K562 (cell line): Measurements from ENCODE around the gene GAK. TPM values are rescaled to one million over a fixed set of nuclear protein-coding genes. Genes with fewer than 3 reads are reported as not detected.
"Not testable (repeated sequence)": the region's sequence is repeated elsewhere in the genome, so short reads cannot be mapped to it uniquely, and the experiment has no call there.

Experiments
- ATAC-seq: fragments of 200-7000 bp; cut with Tn5 transposase; 3 replicates; pipeline ENCODE4 v1.9.1; 2020; ENCODE audit warnings: moderate library complexity
- BruUV-seq: library from RNA; stranded (reverse); fragments of 400-500 nt; replicated peaks from 2 replicates; lab custom pipeline; 2021; lab: Mats Ljungman, UMichigan
- CTCF ChIA-PET: fragments of 300-600 bp; formaldehyde crosslinking; extraction: SDS; loops from one replicate; lab custom pipeline; 2021; ENCODE audit warnings: low intra/inter-chr PET ratio; lab: Yijun Ruan, JAX
- POLR2A ChIA-PET: fragments of 300-600, 350-650 bp; sonication (Branson Sonifier 250); formaldehyde crosslinking; extraction: SDS; loops from one replicate; lab custom pipeline; 2021; ENCODE audit warnings: antibody characterized with exemption, inconsistent platforms; lab: Yijun Ruan, JAX
- DNase-seq, 4 experiments: peaks; one replicate each; pipeline versions ENCODE4 v3.0.0 to v3.0.0-alpha.2; 2011 to 2018; ENCODE audit warnings: low spot score in 3 of 4, mixed read lengths in 3 of 4; ENCODE audit errors: extremely low read depth in 1 of 4
- FAIRE-seq: peaks from 2 replicates; lab custom pipeline; 2011; peaks lifted over from hg19 to GRCh38; lab: Jason Lieb, UNC
- H2AFZ ChIP-seq: 2 replicates; pipeline ENCODE4 v1.6.0; 2011; ENCODE audit warnings: low read depth, low read length, control low read depth, inconsistent platforms
- H3K27ac ChIP-seq: fragments of 200-600 bp; 3 replicates; pipeline ENCODE4 v1.8.0; 2011; ENCODE audit warnings: low read depth, mild to moderate bottlenecking, control low read depth, inconsistent platforms, low read length, moderate library complexity, mixed read lengths; ENCODE audit errors: extremely low read depth
- H3K27me3 ChIP-seq, 2 experiments: fragments of 300-600 bp in 1 of 2; 2 replicates in 1 of 2; 3 replicates in 1 of 2; pipeline versions ENCODE4 v1.6.0 to v1.8.0; 2011; ENCODE audit warnings: inconsistent platforms in 2 of 2, low read length in 2 of 2, mild to moderate bottlenecking in 1 of 2, mixed read lengths in 1 of 2, moderate library complexity in 1 of 2; ENCODE audit not compliant: control insufficient read depth in 2 of 2, insufficient read depth in 2 of 2
- H3K36me3 ChIP-seq: fragments of 300-600 bp; 3 replicates; pipeline ENCODE4 v1.8.0; 2011; ENCODE audit warnings: mild to moderate bottlenecking, low read length, inconsistent platforms; ENCODE audit not compliant: control insufficient read depth, insufficient read depth
- H3K4me1 ChIP-seq, 2 experiments: fragments of 200-600 bp in 1 of 2; replicated peaks in 1 of 2; 2 replicates in 1 of 2; 3 replicates in 1 of 2; pipeline versions ENCODE4 v1.5.1 to v1.8.0; 2011; ENCODE audit warnings: inconsistent platforms in 2 of 2, low read length in 2 of 2, mild to moderate bottlenecking in 1 of 2, mixed read lengths in 1 of 2, moderate library complexity in 1 of 2; ENCODE audit not compliant: control insufficient read depth in 2 of 2, insufficient read depth in 2 of 2
- H3K4me2 ChIP-seq: 2 replicates; pipeline ENCODE4 v1.6.1; 2011; ENCODE audit warnings: low read length, control low read depth, inconsistent platforms, mixed read lengths; ENCODE audit not compliant: insufficient read depth
- H3K4me3 ChIP-seq: fragments of 200-600 bp; sonication (generic), shearing (Covaris generic); 2 replicates; pipeline ENCODE4 v1.5.1; 2016; ENCODE audit warnings: control low read depth, inconsistent platforms
- H3K79me2 ChIP-seq: fragments of 200-600 bp; 3 replicates; pipeline ENCODE4 v1.8.0; 2011; ENCODE audit warnings: low read length, inconsistent platforms; ENCODE audit not compliant: control insufficient read depth, insufficient read depth
- H3K9ac ChIP-seq, 2 experiments: 2 replicates each; pipeline versions ENCODE4 v1.6.0 to v1.6.1; 2011; ENCODE audit warnings: low read depth in 2 of 2, low read length in 2 of 2, control low read depth in 1 of 2, inconsistent platforms in 1 of 2, mild to moderate bottlenecking in 1 of 2, mixed read lengths in 1 of 2; ENCODE audit not compliant: insufficient read depth in 1 of 2
- H3K9me1 ChIP-seq: one replicate; pipeline ENCODE4 v1.6.0; 2011; ENCODE audit warnings: inconsistent platforms, mild to moderate bottlenecking, low read length, moderate library complexity; ENCODE audit not compliant: control insufficient read depth, insufficient read depth
- H3K9me3 ChIP-seq: replicated peaks from 2 replicates; pipeline ENCODE4 v1.5.1; 2011; ENCODE audit warnings: low read depth, low read length, inconsistent platforms; ENCODE audit not compliant: control insufficient read depth, insufficient read depth
- H4K20me1 ChIP-seq: replicated peaks from 2 replicates; pipeline ENCODE4 v1.6.1; 2011; ENCODE audit warnings: low read length, inconsistent platforms, mixed read lengths; ENCODE audit not compliant: control insufficient read depth, insufficient read depth
- ETV1 ChIP-seq: fragments of 450-650 bp; conservative IDR thresholded peaks from 2 replicates; pipeline ENCODE4 v1.6.1; 2016; ENCODE audit warnings: missing genetic modification characterization, control low read depth, low read depth, missing compliant biosample characterization
- RBM39 ChIP-seq: fragments of 200-400 bp; formaldehyde crosslinking; optimal IDR thresholded peaks from 2 replicates; pipeline ENCODE3; 2018; ENCODE audit warnings: low read depth, low read length
- WGBS: fragments of 100-300 bp; shearing (Covaris generic); methylation state at CpG from one replicate; pipeline ENCODE4 v1.1.6; 2016; ENCODE audit warnings: low coverage, mixed read lengths; ENCODE audit not compliant: insufficient coverage; ENCODE audit errors: missing lambda C conversion rate; 5-methylcytosine and 5-hydroxymethylcytosine counted together
- in situ Hi-C: fragments of 300-500 bp; cut with MboI; formaldehyde crosslinking; loops from 4 replicates; pipeline ENCODE4 v1.15.0; 2018; ENCODE audit warnings: inconsistent platforms, mixed read lengths
- intact Hi-C: fragments of 100-400 bp; cut with micrococcal nuclease; formaldehyde crosslinking; loops from 2 replicates; pipeline ENCODE4 v1.14.2; 2022
- polyA plus RNA-seq, 8 experiments: library from polyadenylated mRNA; depleted of rRNA in 4 of 8; stranded (reverse) in 5 of 8; unstranded in 3 of 8; fragments of >200 nt; fragmentation: Nextera tagmentation in 2 of 8; fragmentation: Illumina TruSeq in 1 of 8; extraction: Ambion mirVana in 2 of 8; extraction: Trizol in 1 of 8; gene quantifications; 2 replicates each; pipeline versions ENCODE4 v1.2.1 to v1.2.3, GENCODE V29; 2011 to 2014; ENCODE audit warnings: inconsistent platforms in 1 of 8, missing spikeins in 1 of 8
- total RNA-seq, 7 experiments: library from RNA; depleted of rRNA in 6 of 7; stranded (reverse); fragments of >200 nt in 6 of 7; fragmentation: Illumina TruSeq in 2 of 7; extraction: Trizol in 2 of 7; gene quantifications; 2 replicates each; pipeline versions ENCODE4 v1.2.1 to v1.2.3, GENCODE V29; 2011 to 2021; ENCODE audit warnings: low replicate concordance in 1 of 7
- TF ChIP-seq, protein P1 (sequence below): fragments of 250-450 bp; sonication (Bioruptor Pico); IDR thresholded peaks from 2 replicates; pipeline ENCODE4 v1.5.0; 2022; ENCODE audit warnings: mild to moderate bottlenecking
- TF ChIP-seq, protein P2 (sequence below): fragments of 450-650 bp; formaldehyde crosslinking; IDR thresholded peaks from 2 replicates; pipeline ENCODE4 v1.4.0; 2020; ENCODE audit warnings: mild to moderate bottlenecking, mixed read lengths
- TF ChIP-seq, protein P3 (sequence below): fragments of 450-650 bp; IDR thresholded peaks from 2 replicates; pipeline ENCODE4 v1.6.1; 2016

The GAK gene
- total and polyA plus RNA-seq, 9 of the 15 experiments (the other 6 are each of a cell fraction or from before 2014, with no cell fraction given) = 1.3 to 102 (median 16.2) TPM

DNA sequence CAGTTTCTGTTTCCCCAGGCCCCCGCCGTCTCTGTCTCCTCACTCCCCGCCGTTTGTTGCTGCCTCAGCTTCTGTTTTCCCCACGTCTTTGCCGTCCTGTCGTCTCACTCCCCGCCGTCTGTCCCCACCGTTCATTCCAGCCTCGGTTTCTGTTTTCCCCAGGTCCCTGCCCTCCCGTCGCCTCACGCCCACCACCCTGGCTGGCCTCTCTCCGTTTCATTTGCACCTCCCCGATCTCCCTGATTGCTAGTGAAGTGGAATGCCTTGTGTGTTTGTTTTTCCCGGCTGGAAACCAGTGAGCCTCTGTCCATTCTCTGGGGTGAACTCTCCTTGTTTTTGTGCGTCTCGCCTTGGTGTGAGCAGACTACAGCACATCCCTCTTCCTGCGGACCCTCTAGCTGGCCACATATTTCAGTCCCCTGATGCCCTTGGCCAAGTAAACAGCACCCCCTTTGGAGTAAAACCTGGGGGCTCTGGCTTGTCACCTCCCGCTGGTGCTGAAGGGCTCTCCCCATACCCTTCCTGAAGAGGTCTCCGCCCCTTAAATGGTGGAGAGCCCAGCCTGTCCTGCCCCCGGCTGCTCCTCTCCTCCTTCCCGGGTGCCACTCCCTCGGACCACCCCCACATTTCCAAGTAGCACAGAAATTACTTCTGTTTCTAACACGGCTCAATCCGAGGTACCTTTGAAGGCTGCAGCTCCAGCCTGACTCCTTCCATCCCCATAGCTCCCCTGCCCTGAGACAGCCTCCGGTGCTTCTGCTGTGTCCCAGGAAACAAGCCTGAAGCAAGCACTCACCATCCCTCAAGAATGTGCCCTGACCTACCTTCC lies 13.4 kb upstream of the GAK start (continued):
- TF ChIP-seq, protein P1, sequence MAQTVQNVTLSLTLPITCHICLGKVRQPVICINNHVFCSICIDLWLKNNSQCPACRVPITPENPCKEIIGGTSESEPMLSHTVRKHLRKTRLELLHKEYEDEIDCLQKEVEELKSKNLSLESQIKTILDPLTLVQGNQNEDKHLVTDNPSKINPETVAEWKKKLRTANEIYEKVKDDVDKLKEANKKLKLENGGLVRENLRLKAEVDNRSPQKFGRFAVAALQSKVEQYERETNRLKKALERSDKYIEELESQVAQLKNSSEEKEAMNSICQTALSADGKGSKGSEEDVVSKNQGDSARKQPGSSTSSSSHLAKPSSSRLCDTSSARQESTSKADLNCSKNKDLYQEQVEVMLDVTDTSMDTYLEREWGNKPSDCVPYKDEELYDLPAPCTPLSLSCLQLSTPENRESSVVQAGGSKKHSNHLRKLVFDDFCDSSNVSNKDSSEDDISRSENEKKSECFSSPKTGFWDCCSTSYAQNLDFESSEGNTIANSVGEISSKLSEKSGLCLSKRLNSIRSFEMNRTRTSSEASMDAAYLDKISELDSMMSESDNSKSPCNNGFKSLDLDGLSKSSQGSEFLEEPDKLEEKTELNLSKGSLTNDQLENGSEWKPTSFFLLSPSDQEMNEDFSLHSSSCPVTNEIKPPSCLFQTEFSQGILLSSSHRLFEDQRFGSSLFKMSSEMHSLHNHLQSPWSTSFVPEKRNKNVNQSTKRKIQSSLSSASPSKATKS = no peak
- TF ChIP-seq, protein P2, sequence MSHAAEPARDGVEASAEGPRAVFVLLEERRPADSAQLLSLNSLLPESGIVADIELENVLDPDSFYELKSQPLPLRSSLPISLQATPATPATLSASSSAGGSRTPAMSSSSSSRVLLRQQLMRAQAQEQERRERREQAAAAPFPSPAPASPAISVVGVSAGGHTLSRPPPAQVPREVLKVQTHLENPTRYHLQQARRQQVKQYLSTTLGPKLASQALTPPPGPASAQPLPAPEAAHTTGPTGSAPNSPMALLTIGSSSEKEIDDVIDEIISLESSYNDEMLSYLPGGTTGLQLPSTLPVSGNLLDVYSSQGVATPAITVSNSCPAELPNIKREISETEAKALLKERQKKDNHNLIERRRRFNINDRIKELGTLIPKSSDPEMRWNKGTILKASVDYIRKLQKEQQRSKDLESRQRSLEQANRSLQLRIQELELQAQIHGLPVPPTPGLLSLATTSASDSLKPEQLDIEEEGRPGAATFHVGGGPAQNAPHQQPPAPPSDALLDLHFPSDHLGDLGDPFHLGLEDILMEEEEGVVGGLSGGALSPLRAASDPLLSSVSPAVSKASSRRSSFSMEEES = no peak
- TF ChIP-seq ETV1 (tag) (no peak), RBM39 (no peak)

DNA sequence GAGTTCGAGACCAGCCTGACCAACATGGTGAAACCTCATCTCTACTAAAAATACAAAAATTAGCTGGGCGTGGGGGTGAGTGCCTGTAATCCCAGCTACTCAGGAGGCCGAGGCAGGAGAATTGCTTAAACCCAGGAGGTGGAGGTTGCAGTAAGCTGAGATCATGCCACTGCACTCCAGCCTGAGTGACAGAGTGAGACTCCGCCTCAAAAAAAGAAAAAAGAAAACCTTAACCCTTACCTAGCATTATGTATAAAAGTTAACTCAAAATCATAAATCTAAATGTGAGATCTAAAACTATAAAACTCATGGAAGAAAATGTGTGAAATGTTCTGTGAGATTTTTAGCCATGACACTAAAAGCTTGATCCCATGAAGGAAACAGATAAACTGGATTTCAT lies 7.4 kb upstream of the GAK start:
- H3K4me1 ChIP-seq, H2AFZ ChIP-seq, H3K36me3 ChIP-seq, H3K4me2 ChIP-seq, H3K9me1 ChIP-seq, H3K9ac ChIP-seq, ATAC-seq, H3K27ac ChIP-seq, CTCF ChIA-PET, H3K27me3 ChIP-seq: not testable (repeated sequence)
- TF ChIP-seq, protein P3, sequence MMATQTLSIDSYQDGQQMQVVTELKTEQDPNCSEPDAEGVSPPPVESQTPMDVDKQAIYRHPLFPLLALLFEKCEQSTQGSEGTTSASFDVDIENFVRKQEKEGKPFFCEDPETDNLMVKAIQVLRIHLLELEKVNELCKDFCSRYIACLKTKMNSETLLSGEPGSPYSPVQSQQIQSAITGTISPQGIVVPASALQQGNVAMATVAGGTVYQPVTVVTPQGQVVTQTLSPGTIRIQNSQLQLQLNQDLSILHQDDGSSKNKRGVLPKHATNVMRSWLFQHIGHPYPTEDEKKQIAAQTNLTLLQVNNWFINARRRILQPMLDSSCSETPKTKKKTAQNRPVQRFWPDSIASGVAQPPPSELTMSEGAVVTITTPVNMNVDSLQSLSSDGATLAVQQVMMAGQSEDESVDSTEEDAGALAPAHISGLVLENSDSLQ = peak; percentile 68
- TF ChIP-seq, all 486 proteins: peak for 1; not testable (repeated sequence) for 485
- POLR2A ChIA-PET = interaction anchor here (1.5 kb wide), 1 partner anchor 9 kb away, joined by 6 read pairs; no protein-coding TSS in a partner anchor
- H3K79me2 ChIP-seq, DNase-seq, H4K20me1 ChIP-seq, FAIRE-seq, intact Hi-C loops, H3K4me3 ChIP-seq, H3K9me3 ChIP-seq, BruUV-seq, in situ Hi-C loops: not testable (repeated sequence)
- WGBS = 54% methylated on average over 4 of the region's 4 CpGs
